GM18907 (cell line): Measurements from ENCODE around the gene PITPNM3.

Experiments used
- ATAC-seq: cut with Tn5 transposase; IDR thresholded peaks from one replicate; pipeline ENCODE4 v1.9.1; 2021; ENCODE audit warnings: mild to moderate bottlenecking, moderate library complexity; ENCODE audit not compliant: unreplicated experiment

PITPNM3 gene

GRCh38 chr17:6463616-6464445 lies 92.5 kb downstream of the PITPNM3 start:
- no peak for ATAC-seq

GRCh38 chr17:6462692-6463091 lies 93.7 kb downstream of the PITPNM3 start:
- ATAC-seq: no peak

- no peak for ATAC-seq
Measured at GRCh38 chr17:6461792-6462524, 94.4 kb downstream of the PITPNM3 start.

GRCh38 chr17:6461246-6461645 lies 95.1 kb downstream of the PITPNM3 start:
- no peak for ATAC-seq

GRCh38 chr17:6460531-6461161 lies 95.7 kb downstream of the PITPNM3 start:
- no peak for ATAC-seq

GRCh38 chr17:6458460-6458950 lies 97.8 kb downstream of the PITPNM3 start:
- no peak for ATAC-seq

GRCh38 chr17:6457688-6458459 lies 98.5 kb downstream of the PITPNM3 start:
- ATAC-seq: no peak

- ATAC-seq: no peak
Measured at GRCh38 chr17:6456914-6457687, 99.3 kb downstream of the PITPNM3 start.

GRCh38 chr17:6456321-6456720 lies 100.0 kb downstream of the PITPNM3 start:
- ATAC-seq: no peak

GRCh38 chr17:6455321-6455705 lies 101.0 kb downstream of the PITPNM3 start:
- ATAC-seq: no peak

GRCh38 chr17:6454495-6455320 lies 101.6 kb downstream of the PITPNM3 start:
- no peak for ATAC-seq

- ATAC-seq: no peak
Measured at GRCh38 chr17:6453279-6454024, 102.9 kb downstream of the PITPNM3 start.

- no peak for ATAC-seq
Measured at GRCh38 chr17:6452471-6453266, 103.7 kb downstream of the PITPNM3 start.

- no peak for ATAC-seq
Measured at GRCh38 chr17:6450926-6451832, 105.2 kb downstream of the PITPNM3 start.

GRCh38 chr17:6449307-6449706 lies 107.0 kb downstream of the PITPNM3 start:
- ATAC-seq: no peak

- ATAC-seq: no peak
Measured at GRCh38 chr17:6448473-6448872, 107.9 kb downstream of the PITPNM3 start.
